NCI-H187 (cell line): ENCODE data around the gene RNF39.
"Not testable (repeated sequence)": the region's sequence is repeated elsewhere in the genome, so short reads cannot be mapped to it uniquely, and the experiment has no call there.

Experiments
- DNase-seq, 2 experiments: peaks; one replicate each; lab custom pipeline; 2025; lab: John Stamatoyannopoulos, UW

Gene RNF39, protein sequence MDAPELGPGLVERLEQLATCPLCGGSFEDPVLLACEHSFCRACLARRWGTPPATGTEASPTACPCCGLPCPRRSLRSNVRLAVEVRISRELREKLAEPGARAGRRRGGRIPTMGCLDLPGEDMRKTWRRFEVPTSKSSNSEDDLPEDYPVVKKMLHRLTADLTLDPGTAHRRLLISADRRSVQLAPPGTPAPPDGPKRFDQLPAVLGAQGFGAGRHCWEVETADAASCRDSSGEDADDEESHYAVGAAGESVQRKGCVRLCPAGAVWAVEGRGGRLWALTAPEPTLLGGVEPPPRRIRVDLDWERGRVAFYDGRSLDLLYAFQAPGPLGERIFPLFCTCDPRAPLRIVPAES

DNA sequence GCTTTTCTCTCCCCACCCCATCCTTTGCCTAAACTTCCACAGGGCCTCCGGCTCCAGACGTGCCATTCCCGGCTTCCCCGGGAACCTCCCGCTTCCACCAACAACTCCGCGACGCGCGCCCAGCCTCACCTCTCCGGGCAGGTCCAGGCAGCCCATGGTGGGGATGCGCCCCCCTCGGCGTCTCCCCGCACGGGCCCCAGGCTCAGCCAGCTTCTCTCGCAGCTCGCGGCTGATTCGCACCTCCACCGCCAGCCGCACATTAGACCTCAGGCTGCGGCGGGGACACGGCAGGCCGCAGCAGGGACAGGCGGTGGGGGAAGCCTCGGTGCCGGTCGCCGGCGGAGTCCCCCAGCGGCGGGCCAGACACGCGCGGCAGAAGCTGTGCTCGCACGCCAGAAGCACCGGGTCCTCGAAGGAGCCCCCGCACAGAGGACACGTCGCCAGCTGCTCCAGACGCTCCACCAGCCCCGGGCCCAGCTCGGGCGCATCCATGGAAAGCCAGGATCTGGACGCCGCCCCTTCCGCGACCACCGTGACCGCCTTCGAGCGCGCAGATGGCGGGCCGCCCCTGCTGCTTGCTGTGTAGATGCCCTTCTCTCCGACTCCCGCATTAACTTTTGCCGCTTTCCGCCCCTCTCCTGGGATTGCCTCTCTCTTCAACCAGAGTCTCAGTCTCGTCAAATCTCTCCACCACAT is at the start of gene RNF39:
TSS of gene RNF39 (minus strand) at position 676 of the 696 bp plus-strand sequence. CDS start at position 492, 184 bp downstream.
- DNase-seq, result no peak

DNA sequence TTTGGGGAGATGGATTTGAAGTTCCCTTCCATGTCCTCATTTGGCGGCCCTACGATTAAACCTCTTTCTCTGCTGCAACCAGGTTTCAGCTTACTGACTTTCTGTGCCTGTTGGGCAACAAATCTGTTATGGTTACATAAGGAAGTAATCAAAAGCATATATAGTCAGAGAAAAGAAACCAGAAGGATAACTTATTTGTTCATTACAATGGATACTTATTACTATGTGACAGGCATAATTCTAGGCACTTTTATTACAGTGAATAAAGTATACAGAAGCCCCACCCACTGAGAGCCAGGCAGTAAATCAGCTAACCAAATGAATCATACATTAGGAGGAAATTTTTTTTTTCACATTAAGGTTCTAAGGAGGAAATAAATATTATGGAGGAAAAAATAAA is 46.9 kb upstream of the RNF39 start:
- DNase-seq, result no peak

DNA sequence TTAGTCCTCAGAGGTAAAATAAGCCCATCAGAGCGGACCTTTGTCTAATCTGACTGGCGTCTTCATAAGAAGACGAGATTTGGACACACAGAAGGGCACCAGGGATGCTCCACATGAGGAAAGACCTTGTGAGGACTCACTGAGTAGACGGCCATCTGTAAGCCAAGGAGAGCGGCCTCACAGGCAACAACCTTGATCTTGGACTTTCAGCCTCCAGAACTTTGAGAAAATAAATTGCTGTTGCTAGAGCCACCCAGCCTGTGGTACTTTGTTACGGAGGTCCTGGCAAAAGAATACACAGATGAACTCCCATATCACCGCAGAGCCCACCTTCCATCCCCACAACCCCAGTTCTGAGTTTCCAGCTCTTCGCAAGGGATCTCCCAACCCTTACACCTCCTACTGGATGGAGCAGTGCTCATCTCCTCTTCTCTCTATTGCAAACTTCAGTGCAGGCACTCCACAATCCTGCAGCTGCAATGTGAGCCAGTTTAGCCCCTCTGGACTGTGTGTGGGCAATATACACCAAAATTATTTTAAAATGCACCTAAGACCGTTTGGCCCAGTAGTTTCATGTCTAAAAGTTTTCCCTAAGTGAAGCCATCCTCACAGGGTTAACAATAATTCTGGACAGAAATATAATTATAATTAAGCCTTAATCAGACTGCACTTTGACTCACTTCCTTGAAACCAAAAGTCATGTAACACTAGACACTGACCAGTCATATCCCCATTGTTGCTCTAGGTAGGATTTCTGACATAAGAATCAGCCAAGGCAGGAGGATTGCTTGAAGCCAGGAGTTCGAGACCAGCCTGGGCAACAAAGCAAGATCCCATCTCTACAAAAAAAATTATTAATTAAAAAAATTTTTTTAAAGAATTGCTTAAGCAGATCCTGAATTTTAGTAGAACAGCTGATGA is 46.1 kb upstream of the RNF39 start:
- no peak for DNase-seq

DNA sequence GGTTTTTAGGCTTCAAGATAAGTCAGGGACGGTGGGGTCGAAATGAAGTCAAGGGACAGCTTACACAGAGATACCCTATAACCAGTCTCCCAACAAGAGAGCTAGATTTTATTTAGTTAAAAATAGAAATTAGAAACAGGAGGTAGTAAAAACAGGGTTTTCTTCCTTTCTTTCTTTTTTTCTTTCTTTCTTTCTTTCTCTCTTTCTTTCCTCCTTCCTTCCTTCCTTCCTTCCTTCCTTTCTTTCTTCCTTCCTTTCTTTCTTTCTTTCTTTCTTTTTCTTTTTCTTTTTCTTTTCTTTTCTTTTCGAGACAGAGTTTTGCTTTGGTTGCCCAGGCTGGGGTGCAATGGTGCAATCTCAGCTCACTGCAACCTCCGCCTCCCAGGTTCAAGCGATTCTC is 43.1 kb upstream of the RNF39 start:
- DNase-seq, result not testable (repeated sequence)

DNA sequence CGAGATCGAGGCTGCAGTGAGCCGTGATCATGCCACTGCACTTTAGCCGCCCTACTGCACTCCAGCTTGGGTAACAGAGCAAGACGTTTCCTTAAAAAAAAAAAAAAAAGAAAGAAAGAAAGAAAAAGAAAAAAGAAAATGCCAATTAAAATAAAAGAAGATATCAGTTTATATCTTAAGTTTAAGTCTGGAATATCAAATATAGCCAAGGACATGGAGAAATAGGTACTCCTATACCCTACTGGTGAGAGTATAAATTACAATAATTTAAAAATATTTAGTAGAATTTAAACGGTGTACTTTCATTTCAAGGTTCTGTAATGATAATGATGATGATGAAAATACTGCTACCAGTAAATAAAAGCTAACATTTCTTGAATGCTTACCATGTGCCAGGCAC is 41.2 kb upstream of the RNF39 start:
- DNase-seq, result no peak

DNA sequence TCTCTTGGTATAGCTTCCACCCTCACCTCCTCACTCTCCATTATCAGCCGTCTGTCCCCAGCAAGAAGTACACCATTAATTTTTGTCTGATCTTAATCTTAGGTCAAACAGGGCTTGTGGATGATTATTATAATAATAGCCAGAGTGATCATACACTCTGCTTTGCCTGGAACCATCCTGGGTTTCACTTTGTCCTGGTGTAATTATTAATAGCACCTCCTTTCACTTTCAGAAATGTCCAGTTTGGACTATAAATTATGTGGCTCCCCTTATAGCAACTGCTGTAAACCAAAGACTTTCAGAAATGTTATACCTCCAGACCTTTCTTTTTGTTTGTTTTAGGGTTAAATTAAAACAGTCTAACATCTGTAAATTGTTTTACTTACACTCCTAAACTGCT is 38.3 kb upstream of the RNF39 start:
- DNase-seq, result no peak

DNA sequence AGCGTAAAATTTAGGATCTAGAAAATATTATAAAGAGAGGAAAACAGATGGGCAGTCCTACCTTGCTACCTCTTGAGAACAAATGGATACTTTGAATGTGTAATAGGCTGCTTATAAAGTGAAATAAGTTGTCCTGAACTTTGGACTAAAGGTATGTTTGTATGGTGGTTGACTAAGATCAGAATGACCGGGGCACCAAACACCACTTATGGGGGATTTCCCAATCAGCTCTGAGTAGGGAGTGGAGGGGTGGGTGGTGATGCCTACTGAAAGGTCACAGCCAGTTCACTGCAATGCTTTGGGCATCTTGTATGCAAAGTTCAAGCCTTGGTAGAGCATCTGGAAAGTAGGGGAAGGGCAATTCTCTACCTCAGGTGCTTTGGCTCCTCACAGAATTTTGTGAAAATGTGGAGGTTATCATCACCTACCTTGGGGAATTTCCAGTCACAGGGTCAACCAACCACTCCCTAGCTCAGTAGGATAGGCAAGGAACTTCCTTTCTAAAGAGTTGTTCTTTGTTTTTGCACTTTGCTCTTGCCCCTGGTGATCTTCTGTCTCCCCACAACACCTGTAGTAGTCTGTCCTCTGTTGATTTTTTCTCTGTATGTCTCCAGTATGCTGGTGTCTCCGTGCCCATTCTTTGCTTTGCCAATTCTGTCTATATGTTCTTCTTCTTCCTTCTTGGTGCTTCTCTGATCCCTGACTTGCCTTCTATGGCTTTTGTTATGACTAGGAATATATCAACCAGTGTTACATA is 37.6 kb upstream of the RNF39 start, which contains the start of gene TRIM31:
TSS of gene TRIM31 (minus strand) at position 88 of the 757 bp plus-strand sequence. CDS start 285 bp downstream, outside the sequence.
- DNase-seq, result no peak

DNA sequence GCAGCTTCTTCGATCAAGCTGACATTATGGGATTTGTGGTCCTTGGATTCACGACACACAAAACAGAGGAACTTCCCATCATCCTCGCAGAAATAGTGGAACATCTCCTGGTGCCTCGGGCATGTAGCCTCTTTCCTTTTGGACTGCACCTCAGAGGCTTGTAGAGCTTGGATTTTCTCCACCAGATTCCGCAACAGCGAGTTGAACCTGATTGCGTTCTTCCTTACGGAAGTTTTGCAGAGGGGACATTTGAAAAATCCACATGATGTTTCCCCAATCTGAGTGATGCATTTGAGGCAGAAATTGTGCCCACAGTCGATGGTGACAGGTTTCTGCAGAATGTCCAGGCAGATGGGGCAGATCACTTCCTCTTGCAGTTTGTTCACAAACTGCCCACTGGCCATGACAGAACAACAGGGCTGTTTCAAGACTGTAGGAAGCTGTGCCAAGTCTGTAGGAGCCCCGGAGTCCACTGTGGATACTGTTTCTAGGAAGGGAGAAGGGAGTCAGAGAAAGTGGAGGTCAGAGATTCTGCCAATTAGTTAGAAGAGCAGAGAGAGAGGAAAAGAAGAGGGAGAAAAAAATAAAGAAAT is 36.9 kb upstream of the RNF39 start:
- no peak for DNase-seq

DNA sequence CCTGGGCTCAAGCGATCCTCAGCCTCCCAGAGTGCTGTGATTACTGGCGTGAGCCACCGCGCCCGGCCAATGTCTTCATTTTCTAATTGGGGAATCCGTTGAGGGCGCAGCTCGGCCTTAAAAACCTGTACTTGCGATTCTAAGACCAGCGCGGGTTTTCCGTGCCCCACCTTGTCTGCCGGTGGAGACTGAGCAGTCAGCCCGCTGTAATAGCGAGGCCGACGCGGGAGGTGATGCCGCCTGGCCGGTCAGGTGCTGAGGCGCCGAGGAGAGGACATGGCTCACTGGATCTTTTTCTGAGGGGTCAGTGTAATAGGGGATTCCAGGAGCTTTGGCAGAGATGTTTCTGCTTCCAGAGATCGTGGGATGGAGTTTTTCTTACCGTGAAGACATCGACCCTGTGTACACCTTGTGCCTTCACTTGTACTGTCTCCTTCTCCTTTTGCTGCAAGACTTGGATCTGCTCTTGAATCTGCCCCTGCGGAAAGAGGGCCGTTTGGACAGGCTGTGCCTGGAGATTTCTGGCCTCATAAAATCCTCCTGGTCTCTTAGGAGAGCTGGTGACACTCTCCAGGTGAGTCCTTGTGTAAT is 35.8 kb upstream of the RNF39 start:
- no peak for DNase-seq

DNA sequence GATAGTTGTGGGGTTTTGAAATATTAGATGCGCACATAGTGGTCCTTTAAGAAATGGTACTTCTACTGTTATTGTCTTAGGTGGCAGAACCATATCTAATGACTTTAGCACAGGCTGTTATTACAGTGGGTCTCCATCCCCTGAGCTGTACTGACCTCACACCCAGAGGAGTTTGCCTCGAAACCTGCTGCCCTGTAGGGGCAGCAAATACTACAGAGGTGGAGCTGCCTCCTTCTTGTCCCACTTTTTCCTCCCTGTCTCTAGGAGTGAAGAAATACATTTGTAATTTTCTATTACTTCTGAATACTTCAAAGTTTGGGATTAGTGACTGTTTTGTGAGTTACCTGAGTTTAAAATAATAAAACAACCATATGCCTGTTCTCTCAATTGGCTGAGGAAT is 29.1 kb upstream of the RNF39 start:
- DNase-seq, result no peak

DNA sequence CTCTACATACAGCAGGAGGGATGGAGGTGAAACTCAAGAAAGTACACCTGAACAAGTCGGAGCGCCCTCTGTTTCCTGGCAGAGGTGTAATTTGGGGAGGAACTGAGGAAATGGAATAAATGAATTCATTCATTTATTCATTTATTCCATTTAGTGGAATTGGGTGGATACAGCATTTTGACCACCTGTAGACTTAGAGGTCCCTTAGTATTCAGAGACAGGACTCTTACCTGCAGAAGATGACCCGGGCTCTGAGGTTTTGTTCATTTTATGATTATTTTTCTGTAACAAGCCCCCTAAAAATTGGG is 28.3 kb upstream of the RNF39 start:
- DNase-seq, result no peak

DNA sequence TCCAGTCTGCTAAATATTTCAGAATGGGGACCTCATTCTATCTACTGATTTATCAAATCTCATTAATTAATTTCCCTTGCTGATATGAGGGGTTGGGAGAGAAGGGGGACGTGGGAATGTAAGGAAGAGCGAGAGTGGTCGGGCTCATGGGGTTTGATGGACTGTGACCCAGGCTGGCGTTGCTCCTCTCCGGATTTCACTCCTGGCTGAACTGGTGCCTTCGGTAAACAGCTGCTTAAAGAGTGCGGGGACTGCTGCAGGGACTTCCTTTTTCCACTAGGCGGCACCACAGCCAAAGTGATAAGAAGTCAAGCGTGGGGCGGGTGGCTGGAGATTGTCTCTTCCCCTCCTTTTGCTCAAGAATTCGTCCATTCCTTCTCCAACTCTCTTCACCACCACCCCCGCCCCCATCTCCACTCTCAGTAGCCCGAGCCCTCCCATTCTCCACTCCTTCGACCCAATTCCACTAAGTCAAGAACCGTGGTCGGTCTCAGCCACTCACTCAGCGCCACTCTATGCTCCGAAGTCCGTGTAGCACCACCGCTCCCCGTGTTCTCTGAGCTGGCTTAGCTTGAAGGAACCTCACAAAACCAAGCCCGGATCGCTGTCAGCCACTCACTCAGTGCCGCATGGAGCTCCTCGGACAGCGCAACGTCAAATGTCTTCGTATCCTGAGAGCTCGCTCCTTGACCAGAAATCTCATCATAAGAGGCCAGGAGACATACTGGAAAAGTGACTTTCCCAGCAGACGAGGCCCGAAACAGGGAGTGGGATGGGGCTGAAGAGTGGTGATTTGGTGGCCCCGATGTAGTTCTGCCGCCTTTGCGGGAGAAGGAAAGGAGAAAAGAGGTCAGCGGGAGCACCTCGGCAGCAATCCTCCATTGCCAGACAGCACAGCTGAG is 27.7 kb upstream of the RNF39 start:
- DNase-seq, result peak; percentile 34 to 58

DNA sequence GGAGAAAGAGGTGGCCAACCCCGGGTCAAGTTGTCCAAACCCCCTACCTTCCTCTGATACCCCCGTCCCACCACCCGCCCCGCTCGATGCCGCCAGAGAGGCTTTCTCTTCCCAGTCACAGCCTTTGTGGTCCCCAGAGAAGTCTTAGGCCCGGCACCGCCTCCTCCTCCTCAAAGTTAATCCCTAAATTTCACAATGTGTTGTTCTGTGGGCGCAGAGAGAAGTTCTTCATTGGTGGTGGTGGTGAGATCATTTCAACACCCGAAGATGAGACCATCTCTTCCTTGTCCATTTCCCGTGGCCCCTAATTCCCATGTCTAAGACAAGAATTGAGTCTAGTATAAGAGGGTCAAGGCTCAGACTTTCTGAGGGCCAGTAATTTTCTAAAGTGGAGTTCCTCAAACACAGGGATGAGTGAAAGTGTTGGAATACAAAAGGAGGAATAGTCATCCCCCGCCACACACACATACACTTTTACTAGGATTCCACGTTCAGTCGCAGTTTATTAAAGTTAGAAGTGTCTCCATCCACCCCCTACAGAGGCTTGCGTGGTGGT is 26.9 kb upstream of the RNF39 start:
- DNase-seq, result no peak

DNA sequence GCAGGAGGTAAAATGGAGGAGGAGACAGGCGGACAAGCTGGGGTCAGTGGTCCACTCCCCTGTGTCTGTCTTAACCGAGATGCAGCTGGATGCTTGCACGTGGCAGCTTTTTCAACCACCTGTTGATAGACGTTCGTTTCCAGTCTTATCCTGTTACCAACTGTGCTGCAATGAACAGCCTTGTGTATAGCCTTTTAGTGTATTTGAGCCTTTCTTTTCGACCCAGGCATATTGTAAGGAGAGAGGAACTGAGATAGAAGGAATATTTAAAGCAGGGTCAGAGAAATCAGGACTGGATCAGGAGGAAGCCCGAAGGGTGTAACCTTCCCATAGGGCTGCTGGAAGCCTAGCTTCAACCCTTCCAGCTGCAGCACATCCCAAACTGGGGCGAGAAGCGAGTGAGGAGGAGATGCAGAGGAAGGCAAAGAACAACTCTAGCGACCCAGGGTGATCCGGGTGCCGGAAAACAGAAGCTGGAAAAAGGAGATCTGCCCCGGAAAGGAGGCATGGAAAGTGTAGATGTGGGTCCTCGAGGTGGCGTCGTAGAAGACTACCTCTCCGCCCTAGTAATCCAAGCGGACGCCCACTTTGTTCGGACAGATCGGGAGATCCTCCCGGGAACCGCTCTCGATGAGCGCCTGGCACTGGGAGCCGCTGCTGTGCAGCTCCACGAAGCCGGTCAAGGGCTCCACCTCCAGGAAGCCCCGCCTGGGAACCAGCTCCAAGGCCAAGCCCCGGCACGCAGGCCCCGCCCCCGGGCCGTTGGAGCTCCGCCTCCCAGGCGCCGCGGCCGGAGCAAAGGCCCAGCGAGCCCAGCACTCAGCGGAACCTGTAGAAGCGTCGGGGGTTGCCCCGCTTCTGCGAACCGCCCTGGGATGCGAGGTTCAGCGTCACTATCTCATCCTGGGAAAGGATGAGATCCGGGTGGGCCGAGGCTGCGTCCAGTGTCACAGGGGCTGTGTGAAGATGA is 26.2 kb upstream of the RNF39 start:
- peak; percentile 49 to 55 for DNase-seq

DNA sequence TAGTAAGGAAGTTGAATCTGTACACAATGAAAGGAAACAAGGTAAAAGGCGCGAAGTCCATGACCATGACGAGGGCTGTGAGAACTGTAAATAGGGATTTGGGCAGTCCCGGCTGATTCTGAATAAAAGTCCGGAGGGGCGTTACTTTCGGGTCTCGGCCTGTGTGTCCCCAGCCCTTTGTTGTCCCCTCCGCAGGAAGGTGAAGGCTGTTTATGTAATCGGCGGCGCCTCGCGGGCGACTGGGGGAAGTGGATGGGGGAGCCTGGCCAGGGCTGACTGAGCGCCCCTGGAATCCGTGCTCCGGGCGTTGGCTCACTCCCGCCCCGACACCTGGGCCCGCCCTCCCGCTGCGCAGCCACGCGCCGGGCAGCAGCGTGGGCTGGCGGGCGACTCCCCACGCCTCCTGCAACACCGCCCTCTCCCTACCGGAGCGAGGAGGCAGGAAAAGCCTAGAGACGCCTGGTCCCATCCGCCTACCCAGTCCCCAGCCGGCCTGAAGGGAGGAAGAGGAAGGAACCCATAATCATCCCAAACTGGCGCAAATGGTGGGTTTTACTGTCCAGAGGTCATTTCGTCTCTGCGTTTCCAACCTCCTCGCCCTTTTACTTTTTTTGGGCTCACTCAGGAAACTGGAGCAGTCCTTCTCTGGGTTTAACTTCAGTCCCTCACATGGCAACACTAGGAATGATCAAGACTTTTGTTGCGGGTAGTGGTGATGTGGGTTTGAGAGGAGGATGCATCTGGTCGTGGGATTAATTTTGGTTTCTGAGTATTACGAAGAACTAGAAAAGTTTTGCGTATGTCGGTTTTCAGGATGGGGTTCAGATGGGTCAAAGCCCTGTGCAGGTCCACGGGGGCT is 25.2 kb upstream of the RNF39 start:
- DNase-seq, result no peak

DNA sequence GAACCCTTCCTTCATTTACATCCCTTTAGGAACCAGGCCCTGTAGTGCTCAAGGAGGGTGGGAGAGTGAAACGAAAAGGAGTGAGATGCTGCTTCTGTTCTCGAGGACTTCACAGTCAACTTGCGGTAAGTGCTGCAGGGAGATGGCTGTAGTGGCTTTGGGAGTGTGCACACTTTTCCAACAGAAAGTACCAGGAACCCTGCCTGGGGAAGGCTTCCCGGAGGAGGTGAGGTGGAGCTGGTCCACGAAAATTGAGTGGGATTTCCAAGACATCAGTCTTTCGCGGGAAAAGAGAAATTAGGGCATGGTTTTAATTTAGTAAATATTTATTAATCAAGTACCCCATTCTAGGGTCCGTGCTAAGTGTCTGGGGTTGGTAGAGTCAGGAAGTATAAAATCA is 24.6 kb upstream of the RNF39 start:
- DNase-seq, result no peak
